Left ventricle myocardium inferior (tissue), 1 donor: ENCODE measurements around the gene NAMPT. TPM values are rescaled to one million over a fixed set of nuclear protein-coding genes. Genes with fewer than 3 reads are reported as not detected.
"Not testable (repeated sequence)": the region's sequence is repeated elsewhere in the genome, so short reads cannot be mapped to it uniquely, and the experiment has no call there.

Experiments
- DNase-seq: peaks from one replicate; pipeline ENCODE4 v3.0.0-alpha.2; 2020
- H3K27ac ChIP-seq: fragments of 200-600 bp; replicated peaks from 2 replicates; pipeline ENCODE4 v1.8.0; 2021
- H3K27me3 ChIP-seq: fragments of 200-600 bp; 2 replicates; pipeline ENCODE4 v1.8.0; 2021; ENCODE audit warnings: low read depth
- H3K36me3 ChIP-seq: fragments of 200-600 bp; 2 replicates; pipeline ENCODE4 v1.8.0; 2021
- H3K4me1 ChIP-seq: fragments of 200-600 bp; 2 replicates; pipeline ENCODE4 v1.8.0; 2021
- H3K4me3 ChIP-seq: fragments of 200-600 bp; 2 replicates; pipeline ENCODE4 v1.8.0; 2021; ENCODE audit warnings: mild to moderate bottlenecking, moderate library complexity
- H3K9me3 ChIP-seq: fragments of 200-600 bp; replicated peaks from 2 replicates; pipeline ENCODE4 v1.8.0; 2021
- CTCF ChIP-seq: fragments of 200-600 bp; IDR thresholded peaks from 2 replicates; pipeline ENCODE4 v1.8.0; 2021; ENCODE audit warnings: antibody characterized with exemption, mild to moderate bottlenecking, borderline replicate concordance
- intact Hi-C: fragments of 100-400 bp; cut with micrococcal nuclease; formaldehyde crosslinking; loops from one replicate; pipeline ENCODE4 v1.11.0; 2022
- total RNA-seq: library from RNA; stranded (reverse); fragmentation: NEBNext Ultra II Directional; extraction: Animal tissue kit (Norgen Biotek cat#: 25700); gene quantifications from one replicate; pipeline ENCODE4 v1.2.1, GENCODE V29; 2021
- donor health status: DM: no; HTN: yes; CAD: no; lungs with severe emphysema.

Gene NAMPT
- total RNA-seq, 1 donor from 2014 or later: 123 TPM

- no peaks in the 10 kb centered on the region for H3K4me1 ChIP-seq
- intact Hi-C loops: no loop called here
- H3K4me3 ChIP-seq: no peak overlapping the region
- H3K9me3 ChIP-seq: peaks cover 8% of the 10 kb centered on the region
- no peak for TF ChIP-seq CTCF
- no peak for DNase-seq
- H3K27ac ChIP-seq: no peak overlapping the region
- no peaks in the 10 kb centered on the region for H3K36me3 ChIP-seq
- H3K27me3 ChIP-seq: no peaks in the 10 kb centered on the region
Measured at GRCh38 chr7:106312099-106312871, 27.5 kb upstream of the NAMPT start.

- H3K36me3 ChIP-seq: no peaks in the 10 kb centered on the region
- peaks cover 8% of the 10 kb centered on the region for H3K27me3 ChIP-seq
- no peak overlapping the region for H3K4me3 ChIP-seq
- intact Hi-C loops: no loop called here
- no peak for TF ChIP-seq CTCF
- H3K4me1 ChIP-seq: no peaks in the 10 kb centered on the region
- no peak for DNase-seq
- H3K27ac ChIP-seq: no peak overlapping the region
- no peaks in the 10 kb centered on the region for H3K9me3 ChIP-seq
Measured at GRCh38 chr7:106309362-106309761, 24.6 kb upstream of the NAMPT start.

- Histone ChIP-seq H3K4me1 (no peaks in the 10 kb centered on the region), H3K4me3 (no peak overlapping the region), H3K27me3 (peaks cover 13% of the 10 kb centered on the region), H3K9me3 (peaks cover 28% of the 10 kb centered on the region), H3K36me3 (no peaks in the 10 kb centered on the region), H3K27ac (no peak overlapping the region)
- no peak for TF ChIP-seq CTCF
- DNase-seq: no peak
- intact Hi-C loops: no loop called here
Measured at GRCh38 chr7:106306256-106306655, 21.5 kb upstream of the NAMPT start.

GRCh38 chr7:106305732-106306131 lies 20.9 kb upstream of the NAMPT start:
- Histone ChIP-seq H3K36me3 (no peaks in the 10 kb centered on the region), H3K4me3 (no peak overlapping the region), H3K27ac (no peak overlapping the region), H3K4me1 (no peaks in the 10 kb centered on the region), H3K27me3 (peaks cover 13% of the 10 kb centered on the region), H3K9me3 (peaks cover 33% of the 10 kb centered on the region)
- intact Hi-C loops: no loop called here
- TF ChIP-seq CTCF: no peak
- no peak for DNase-seq

GRCh38 chr7:106304568-106304967 lies 19.8 kb upstream of the NAMPT start:
- Histone ChIP-seq H3K4me1 (no peaks in the 10 kb centered on the region), H3K9me3 (peaks cover 34% of the 10 kb centered on the region), H3K27me3 (peaks cover 13% of the 10 kb centered on the region), H3K36me3 (no peaks in the 10 kb centered on the region), H3K4me3 (no peak overlapping the region), H3K27ac (no peak overlapping the region)
- no peak for TF ChIP-seq CTCF
- no peak for DNase-seq
- intact Hi-C loops: no loop called here

GRCh38 chr7:106298631-106299030 lies 13.8 kb upstream of the NAMPT start:
- H3K27me3 ChIP-seq, H3K36me3 ChIP-seq, H3K4me1 ChIP-seq, DNase-seq, intact Hi-C loops, H3K27ac ChIP-seq, H3K4me3 ChIP-seq: not testable (repeated sequence)
- H3K9me3 ChIP-seq: peaks cover 30% of the 10 kb centered on the region

GRCh38 chr7:106298155-106298554 lies 13.4 kb upstream of the NAMPT start:
- H3K27me3 ChIP-seq, H3K36me3 ChIP-seq, H3K4me1 ChIP-seq, H3K27ac ChIP-seq, intact Hi-C loops, DNase-seq, H3K4me3 ChIP-seq: not testable (repeated sequence)
- H3K9me3 ChIP-seq: peaks cover 25% of the 10 kb centered on the region
